Fibroblast of pulmonary artery (primary cell): Measurements from ENCODE around the gene STK24.

ENCODE experiments used
- DNase-seq: peaks from one replicate; pipeline ENCODE4 v3.0.0-alpha.2; 2010; ENCODE audit warnings: low read depth
- H3K4me3 ChIP-seq: replicated peaks from 2 replicates; pipeline ENCODE4 v1.5.1; 2011; ENCODE audit warnings: low read depth, mild to moderate bottlenecking, control low read depth, low read length, moderate library complexity
- CTCF ChIP-seq: IDR thresholded peaks from 2 replicates; pipeline ENCODE4 v1.5.1; 2011; ENCODE audit warnings: mild to moderate bottlenecking, control low read depth, low read length, inconsistent platforms; ENCODE audit errors: missing control alignments

The STK24 gene

GRCh38 chr13:98500963-98501421 is 75.9 kb downstream of the STK24 start:
- no peak overlapping the region for H3K4me3 ChIP-seq
- TF ChIP-seq CTCF: no peak
- no peak for DNase-seq

GRCh38 chr13:98496966-98497365 is 79.9 kb downstream of the STK24 start:
- H3K4me3 ChIP-seq: no peak overlapping the region
- no peak for TF ChIP-seq CTCF
- no peak for DNase-seq

GRCh38 chr13:98496479-98496791 is 80.5 kb downstream of the STK24 start:
- no peak for TF ChIP-seq CTCF
- DNase-seq: no peak
- no peak overlapping the region for H3K4me3 ChIP-seq

GRCh38 chr13:98495627-98496478 is 81.1 kb downstream of the STK24 start:
- TF ChIP-seq CTCF: no peak
- DNase-seq: no peak
- no peak overlapping the region for H3K4me3 ChIP-seq

- TF ChIP-seq CTCF: no peak
Measured at GRCh38 chr13:98494769-98495168, 82.1 kb downstream of the STK24 start.

GRCh38 chr13:98493042-98493712 is 83.7 kb downstream of the STK24 start:
- no peak for TF ChIP-seq CTCF
- no peak overlapping the region for H3K4me3 ChIP-seq
- no peak for DNase-seq

More at GRCh38 chr13:98494769-98495168, 82.1 kb downstream of the STK24 start:
- DNase-seq: no peak
- no peak overlapping the region for H3K4me3 ChIP-seq
